Ectodermal cell (in vitro differentiated cells): ENCODE results near the gene WNT11. TPM values are rescaled to one million over a fixed set of nuclear protein-coding genes. Genes with fewer than 3 reads are reported as not detected.
A peak's percentile ranks its signal among the peaks of the same experiment; 100 is the strongest.

ENCODE experiments used
- H3K27ac ChIP-seq: 2 replicates; pipeline ENCODE4 v1.7.0; 2013; ENCODE audit warnings: mild to moderate bottlenecking, low read depth, low read length; ENCODE audit not compliant: insufficient read depth, poor library complexity, severe bottlenecking
- H3K27me3 ChIP-seq: 2 replicates; pipeline ENCODE4 v1.7.0; 2013; ENCODE audit warnings: mild to moderate bottlenecking, low read length; ENCODE audit not compliant: insufficient read depth, control insufficient read depth, poor library complexity, severe bottlenecking
- H3K36me3 ChIP-seq: one replicate; pipeline ENCODE4 v1.7.0; 2013; ENCODE audit warnings: low read length; ENCODE audit not compliant: control insufficient read depth, insufficient read depth
- H3K4me1 ChIP-seq: one replicate; pipeline ENCODE4 v1.7.0; 2013; ENCODE audit warnings: low read length; ENCODE audit not compliant: control insufficient read depth, insufficient read depth
- H3K4me3 ChIP-seq: 2 replicates; pipeline ENCODE4 v1.7.0; 2013; ENCODE audit warnings: low read depth, low read length, control low read depth; ENCODE audit not compliant: insufficient read depth
- H3K9me3 ChIP-seq: 2 replicates; pipeline ENCODE4 v1.7.0; 2013; ENCODE audit warnings: mild to moderate bottlenecking, low read length, moderate library complexity; ENCODE audit not compliant: control insufficient read depth
- WGBS, 2 experiments: methylation state at CpG; one replicate each; pipeline ENCODE4 v1.1.7; 2013; ENCODE audit warnings: missing lambda C conversion rate in 2 of 2; 5-methylcytosine and 5-hydroxymethylcytosine counted together
- polyA plus RNA-seq, 4 experiments: library from polyadenylated mRNA; stranded (reverse); fragments of 50-300 nt; gene quantifications; one replicate each; pipeline ENCODE4 v1.2.3, GENCODE V29; 2013

Gene WNT11
- 0.33 TPM for polyA plus RNA-seq (2013, experiment 1 of 4)
- polyA plus RNA-seq (2013, experiment 2 of 4): 0.44 TPM
- polyA plus RNA-seq (2013, experiment 3 of 4): 0.91 TPM
- 0.77 TPM for polyA plus RNA-seq (2013, experiment 4 of 4)

DNA sequence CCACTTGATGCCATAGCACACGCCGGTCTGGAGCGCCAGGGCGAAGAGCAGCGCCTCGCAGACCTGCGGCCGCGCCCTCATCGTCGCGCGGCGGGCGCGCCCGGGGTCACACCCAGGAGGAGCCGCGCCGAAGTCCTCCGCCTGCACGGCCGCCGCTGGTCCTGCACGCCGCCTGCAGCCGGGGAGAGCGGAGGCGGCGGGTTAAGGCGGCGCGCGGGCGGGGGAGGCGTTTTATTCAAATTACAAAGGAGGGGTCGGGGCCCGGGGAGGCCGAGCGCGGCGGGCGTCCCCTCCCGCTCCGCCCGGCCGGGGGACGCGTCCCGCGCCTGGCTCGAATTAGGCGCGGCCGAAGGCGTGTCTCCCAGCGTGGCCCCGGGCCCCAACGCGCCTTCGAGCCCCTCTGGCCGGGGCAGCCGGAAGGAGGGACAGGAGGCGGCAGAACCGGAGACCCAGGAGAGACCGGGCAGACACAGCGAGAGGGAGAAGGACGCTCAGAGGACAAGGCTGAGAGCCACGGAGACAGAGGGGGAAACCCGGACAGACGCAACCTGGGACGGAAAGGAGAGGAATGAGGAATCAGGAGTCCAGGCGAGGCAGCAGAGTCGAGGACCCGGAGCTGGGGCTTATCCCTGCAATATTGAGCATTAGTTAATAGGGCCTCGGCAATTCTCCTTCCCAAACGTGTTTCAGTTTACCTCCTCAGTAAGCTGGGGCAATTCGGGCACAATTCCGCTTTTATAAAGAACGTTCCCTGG, at the start of gene WNT11:
WNT11 (minus strand) TSS at position 176 of the 755 bp plus-strand sequence; CDS start at position 81, 95 bp downstream.
- Histone ChIP-seq H3K27ac (no peak within 1 kb of the TSS), H3K4me1 (peaks cover 30% of the 10 kb centered on the region), H3K36me3 (no peaks in the 10 kb centered on the region), H3K9me3 (no peaks in the 10 kb centered on the region), H3K4me3 (peak within 1 kb of the TSS; percentile 43), H3K27me3 (peaks cover 91% of the 10 kb centered on the region)
- 1% methylated on average over 80 of the region's 80 CpGs for WGBS, 2 experiments

GRCh38 chr11:76253416-76253815, 47.1 kb upstream of the WNT11 start:
- H3K4me1 ChIP-seq: no peaks in the 10 kb centered on the region
- H3K36me3 ChIP-seq: no peaks in the 10 kb centered on the region
- no peaks in the 10 kb centered on the region for H3K9me3 ChIP-seq
- H3K27ac ChIP-seq: no peak overlapping the region
- H3K4me3 ChIP-seq: no peak overlapping the region
- 89 to 93% methylated on average over 9 of the region's 9 CpGs for WGBS, 2 experiments
- H3K27me3 ChIP-seq: no peaks in the 10 kb centered on the region

GRCh38 chr11:76252631-76253070, 46.3 kb upstream of the WNT11 start:
- Histone ChIP-seq H3K27me3 (no peaks in the 10 kb centered on the region), H3K4me3 (no peak overlapping the region)
- 78 to 81% methylated on average over 9 of the region's 9 CpGs for WGBS, 2 experiments

GRCh38 chr11:76251576-76251975, 45.3 kb upstream of the WNT11 start:
- WGBS, 2 experiments: 60 to 63% methylated on average over 2 of the region's 2 CpGs

More at GRCh38 chr11:76252631-76253070, 46.3 kb upstream of the WNT11 start:
- no peaks in the 10 kb centered on the region for H3K9me3 ChIP-seq
- H3K36me3 ChIP-seq: no peaks in the 10 kb centered on the region
- no peaks in the 10 kb centered on the region for H3K4me1 ChIP-seq
- H3K27ac ChIP-seq: no peak overlapping the region

GRCh38 chr11:76251226-76251575, 44.9 kb upstream of the WNT11 start:
- no peaks in the 10 kb centered on the region for H3K36me3 ChIP-seq
- no peak overlapping the region for H3K4me3 ChIP-seq
- no peaks in the 10 kb centered on the region for H3K27me3 ChIP-seq
- no peaks in the 10 kb centered on the region for H3K9me3 ChIP-seq
- no peak overlapping the region for H3K27ac ChIP-seq
- WGBS, 2 experiments: 90 to 96% methylated on average over 3 of the region's 3 CpGs
- no peaks in the 10 kb centered on the region for H3K4me1 ChIP-seq

More at GRCh38 chr11:76251576-76251975, 45.3 kb upstream of the WNT11 start:
- Histone ChIP-seq H3K4me1 (no peaks in the 10 kb centered on the region), H3K27ac (no peak overlapping the region), H3K4me3 (no peak overlapping the region), H3K36me3 (no peaks in the 10 kb centered on the region), H3K27me3 (no peaks in the 10 kb centered on the region), H3K9me3 (no peaks in the 10 kb centered on the region)

DNA sequence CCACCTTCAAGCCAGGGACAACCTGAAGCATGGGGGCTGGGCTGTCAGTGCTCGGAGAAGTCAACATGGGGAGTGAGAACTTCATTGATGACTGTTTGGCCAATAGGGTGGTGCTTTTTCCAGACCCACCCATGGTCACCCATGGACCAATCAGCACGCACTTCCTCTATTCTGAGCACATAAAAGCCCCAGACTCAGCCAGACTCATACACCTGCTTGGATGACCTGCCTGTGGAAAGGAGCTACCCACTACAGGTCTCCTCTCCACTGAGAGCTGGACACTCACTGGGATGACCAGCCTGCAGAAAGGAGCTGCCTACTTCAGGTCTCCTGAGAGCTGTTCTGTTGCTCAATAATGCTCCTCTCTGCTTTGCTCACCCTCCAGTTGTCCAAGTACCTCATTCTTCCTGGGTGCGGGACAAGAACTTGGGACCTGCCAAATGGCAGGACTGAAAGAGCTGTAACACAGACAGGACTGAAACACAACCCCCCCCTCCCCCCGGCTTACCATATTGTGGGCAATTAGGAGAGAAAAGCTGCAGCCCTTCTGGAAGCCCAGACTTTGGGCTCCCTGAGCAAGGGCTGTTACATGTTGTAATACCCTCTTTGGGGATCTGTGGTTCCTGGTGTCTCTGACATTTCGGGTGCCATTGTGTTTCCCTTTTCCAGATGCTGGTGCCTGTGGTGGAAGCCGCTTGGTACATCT, 44.4 kb upstream of the WNT11 start:
- Histone ChIP-seq H3K36me3 (no peaks in the 10 kb centered on the region), H3K27me3 (no peaks in the 10 kb centered on the region), H3K4me3 (no peak overlapping the region), H3K9me3 (no peaks in the 10 kb centered on the region), H3K4me1 (no peaks in the 10 kb centered on the region), H3K27ac (no peak overlapping the region)
- 91 to 96% methylated on average over 6 of the region's 6 CpGs for WGBS, 2 experiments

DNA sequence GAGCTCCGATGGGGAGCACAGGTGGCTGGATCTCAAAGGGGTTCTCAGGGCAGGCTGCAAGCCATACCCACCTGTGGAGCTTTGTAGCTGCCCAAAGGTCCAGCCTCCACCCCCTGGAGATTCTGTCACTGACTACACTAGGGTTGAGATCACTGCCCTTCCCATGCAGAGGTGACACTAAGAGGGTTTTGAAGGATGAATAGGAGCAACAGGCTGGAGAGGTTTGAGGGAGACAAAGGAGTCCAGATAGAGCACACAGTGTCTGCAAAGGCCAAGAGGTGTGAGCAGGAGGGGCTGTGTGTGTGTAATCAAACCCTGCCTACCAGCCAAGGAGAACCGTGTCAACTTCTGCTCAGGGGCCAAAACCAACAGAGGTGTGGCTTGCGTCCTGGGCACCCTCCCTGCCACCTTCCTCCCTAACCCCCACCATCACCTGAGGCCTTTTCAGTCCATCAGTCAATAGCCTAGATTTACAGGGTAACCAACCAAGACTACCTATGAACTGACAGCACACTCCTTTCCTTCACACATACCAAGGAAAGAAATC, 43.0 kb upstream of the WNT11 start:
- no peaks in the 10 kb centered on the region for H3K4me1 ChIP-seq
- H3K36me3 ChIP-seq: no peaks in the 10 kb centered on the region
- no peaks in the 10 kb centered on the region for H3K27me3 ChIP-seq
- whole genome bisulfite sequencing, 2 experiments: 90 to 91% methylated on average over 3 of the region's 3 CpGs
- H3K4me3 ChIP-seq: no peak overlapping the region
- no peaks in the 10 kb centered on the region for H3K9me3 ChIP-seq
- H3K27ac ChIP-seq: no peak overlapping the region

GRCh38 chr11:76248210-76248609, 41.9 kb upstream of the WNT11 start:
- H3K36me3 ChIP-seq: no peaks in the 10 kb centered on the region
- no peak overlapping the region for H3K4me3 ChIP-seq
- no peaks in the 10 kb centered on the region for H3K27me3 ChIP-seq
- H3K9me3 ChIP-seq: no peaks in the 10 kb centered on the region
- no peak overlapping the region for H3K27ac ChIP-seq
- WGBS, 2 experiments: 69 to 76% methylated on average over 1 of the region's 1 CpG
- H3K4me1 ChIP-seq: peaks cover under 1% of the 10 kb centered on the region

DNA sequence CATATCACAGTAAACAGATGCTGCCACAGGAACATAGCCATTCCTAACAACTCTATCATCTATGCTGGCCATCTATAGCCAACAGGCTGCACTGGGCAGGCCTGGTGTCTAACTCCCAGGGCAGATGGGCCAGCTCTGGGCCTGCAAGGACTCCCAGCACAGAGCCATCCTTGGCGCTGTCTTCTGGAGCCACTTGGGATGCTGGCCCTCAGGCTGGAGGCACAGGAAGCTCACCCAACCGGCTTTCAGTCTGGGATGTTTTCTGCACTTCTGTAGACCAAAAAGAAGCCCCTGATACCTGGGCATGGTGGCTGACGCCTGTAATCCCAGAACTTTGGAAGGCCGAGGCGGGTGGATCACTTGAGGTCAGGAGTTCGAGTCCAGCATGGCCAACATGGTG, 40.8 kb upstream of the WNT11 start:
- Histone ChIP-seq H3K9me3 (no peaks in the 10 kb centered on the region), H3K4me1 (peaks cover 6% of the 10 kb centered on the region), H3K27ac (no peak overlapping the region), H3K36me3 (no peaks in the 10 kb centered on the region), H3K27me3 (no peaks in the 10 kb centered on the region), H3K4me3 (no peak overlapping the region)
- 89 to 94% methylated on average over 6 of the region's 6 CpGs for WGBS, 2 experiments

- Histone ChIP-seq H3K27ac (no peak overlapping the region), H3K4me3 (no peak overlapping the region), H3K4me1 (peaks cover 6% of the 10 kb centered on the region), H3K9me3 (no peaks in the 10 kb centered on the region), H3K36me3 (no peaks in the 10 kb centered on the region), H3K27me3 (no peaks in the 10 kb centered on the region)
- 91 to 94% methylated on average over 11 of the region's 11 CpGs for WGBS, 2 experiments
These were observed 40.1 kb upstream of the WNT11 start for GRCh38 chr11:76246271-76246933.
